ENCODE measurements around the gene ZC3H4.

- TF ChIP-seq CTCF (IDR thresholded peaks at IDR 0.05; ENCODE audit: low read length) (no peak), EZH2 (IDR thresholded peaks at IDR 0.05; ENCODE audit: borderline replicate concordance, low read length) (no peak)
Observed at GRCh38 chr19:47028195-47028601, 85.4 kb downstream of the ZC3H4 start.
